NB4 (cell line): ENCODE data around the gene SEMA3E.

Experiments used
- DNase-seq: peaks from one replicate; pipeline ENCODE4 v3.0.0; 2010; ENCODE audit warnings: low read depth
- H3K4me3 ChIP-seq: one replicate; pipeline ENCODE4 v1.5.1; 2011; ENCODE audit warnings: mild to moderate bottlenecking, low read depth, low read length, moderate library complexity
- MYC ChIP-seq: IDR thresholded peaks from 2 replicates; pipeline ENCODE4 v1.6.1; 2011; ENCODE audit warnings: low read depth, low read length
- POLR2A ChIP-seq: IDR thresholded peaks from 2 replicates; pipeline ENCODE4 v1.6.1; 2011; ENCODE audit warnings: mild to moderate bottlenecking; ENCODE audit not compliant: insufficient read length; ENCODE audit errors: extremely low read depth
- TF ChIP-seq, protein P1 (sequence below): IDR thresholded peaks from one replicate; pipeline ENCODE4 v1.5.1; 2012; ENCODE audit warnings: low read depth, low read length
- TF ChIP-seq, protein P2 (sequence below): IDR thresholded peaks from 2 replicates; pipeline ENCODE4 v1.6.1; 2011; ENCODE audit warnings: low read depth, low read length

SEMA3E gene

DNA sequence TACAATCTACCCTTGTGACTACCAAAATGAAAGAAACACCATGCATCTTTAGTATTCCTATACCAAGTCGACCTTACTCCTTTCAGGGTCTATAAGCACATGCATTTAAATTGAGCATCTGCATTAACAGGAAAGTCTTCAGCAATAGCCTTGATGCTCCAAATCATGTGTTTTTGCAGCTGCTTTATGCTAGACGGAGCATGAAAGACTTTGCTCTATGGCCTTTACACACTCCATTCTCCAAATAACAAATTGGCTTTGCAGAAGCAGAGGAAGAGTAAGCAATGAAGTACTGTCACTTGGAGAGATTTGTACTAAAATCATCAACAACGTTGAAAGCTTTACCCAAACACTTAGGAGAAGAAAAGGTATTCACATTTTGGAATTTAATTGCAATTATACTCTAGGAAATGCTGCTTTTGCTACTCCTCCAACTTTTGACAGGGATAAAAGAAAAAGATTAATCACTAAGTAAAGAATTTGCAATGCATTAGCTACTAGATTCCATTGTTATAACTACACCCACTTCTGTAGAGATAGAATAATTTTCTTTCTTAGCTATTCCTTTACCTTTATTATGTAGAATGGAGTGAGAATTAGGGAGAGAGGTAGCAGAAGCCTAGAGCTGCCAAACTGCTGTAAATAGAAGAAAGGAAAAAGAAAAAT, 131.8 kb downstream of the SEMA3E start:
- DNase-seq = no peak
- no peak overlapping the region for H3K4me3 ChIP-seq
- TF ChIP-seq, protein P1, sequence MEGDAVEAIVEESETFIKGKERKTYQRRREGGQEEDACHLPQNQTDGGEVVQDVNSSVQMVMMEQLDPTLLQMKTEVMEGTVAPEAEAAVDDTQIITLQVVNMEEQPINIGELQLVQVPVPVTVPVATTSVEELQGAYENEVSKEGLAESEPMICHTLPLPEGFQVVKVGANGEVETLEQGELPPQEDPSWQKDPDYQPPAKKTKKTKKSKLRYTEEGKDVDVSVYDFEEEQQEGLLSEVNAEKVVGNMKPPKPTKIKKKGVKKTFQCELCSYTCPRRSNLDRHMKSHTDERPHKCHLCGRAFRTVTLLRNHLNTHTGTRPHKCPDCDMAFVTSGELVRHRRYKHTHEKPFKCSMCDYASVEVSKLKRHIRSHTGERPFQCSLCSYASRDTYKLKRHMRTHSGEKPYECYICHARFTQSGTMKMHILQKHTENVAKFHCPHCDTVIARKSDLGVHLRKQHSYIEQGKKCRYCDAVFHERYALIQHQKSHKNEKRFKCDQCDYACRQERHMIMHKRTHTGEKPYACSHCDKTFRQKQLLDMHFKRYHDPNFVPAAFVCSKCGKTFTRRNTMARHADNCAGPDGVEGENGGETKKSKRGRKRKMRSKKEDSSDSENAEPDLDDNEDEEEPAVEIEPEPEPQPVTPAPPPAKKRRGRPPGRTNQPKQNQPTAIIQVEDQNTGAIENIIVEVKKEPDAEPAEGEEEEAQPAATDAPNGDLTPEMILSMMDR = no peak
- TF ChIP-seq, protein P2, sequence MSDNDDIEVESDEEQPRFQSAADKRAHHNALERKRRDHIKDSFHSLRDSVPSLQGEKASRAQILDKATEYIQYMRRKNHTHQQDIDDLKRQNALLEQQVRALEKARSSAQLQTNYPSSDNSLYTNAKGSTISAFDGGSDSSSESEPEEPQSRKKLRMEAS = no peak
- TF ChIP-seq MYC = no peak
- TF ChIP-seq POLR2A = no peak

DNA sequence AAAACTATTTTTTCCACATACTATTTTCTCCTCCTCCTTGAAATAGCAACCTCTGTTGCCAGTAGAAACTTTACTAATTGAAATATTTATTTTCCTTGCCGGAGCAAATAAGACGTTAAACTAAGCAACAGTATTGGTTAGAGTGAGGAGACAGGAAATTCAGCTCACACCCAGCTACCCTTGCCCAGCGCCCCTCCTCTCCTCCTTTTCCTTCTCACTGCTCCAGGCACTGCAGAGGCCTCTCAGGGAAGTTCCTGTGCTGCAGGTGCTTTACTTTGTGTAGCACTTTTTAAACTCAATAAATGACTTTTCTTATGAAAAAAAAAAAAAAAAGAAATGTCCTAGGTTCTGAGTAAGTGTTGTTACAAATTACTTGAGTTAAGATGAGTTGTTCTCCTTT, 134.0 kb downstream of the SEMA3E start:
- no peak overlapping the region for H3K4me3 ChIP-seq
- TF ChIP-seq, protein P1 = no peak
- TF ChIP-seq, protein P2 = no peak
- TF ChIP-seq MYC (no peak), POLR2A (no peak)
- DNase-seq = no peak

DNA sequence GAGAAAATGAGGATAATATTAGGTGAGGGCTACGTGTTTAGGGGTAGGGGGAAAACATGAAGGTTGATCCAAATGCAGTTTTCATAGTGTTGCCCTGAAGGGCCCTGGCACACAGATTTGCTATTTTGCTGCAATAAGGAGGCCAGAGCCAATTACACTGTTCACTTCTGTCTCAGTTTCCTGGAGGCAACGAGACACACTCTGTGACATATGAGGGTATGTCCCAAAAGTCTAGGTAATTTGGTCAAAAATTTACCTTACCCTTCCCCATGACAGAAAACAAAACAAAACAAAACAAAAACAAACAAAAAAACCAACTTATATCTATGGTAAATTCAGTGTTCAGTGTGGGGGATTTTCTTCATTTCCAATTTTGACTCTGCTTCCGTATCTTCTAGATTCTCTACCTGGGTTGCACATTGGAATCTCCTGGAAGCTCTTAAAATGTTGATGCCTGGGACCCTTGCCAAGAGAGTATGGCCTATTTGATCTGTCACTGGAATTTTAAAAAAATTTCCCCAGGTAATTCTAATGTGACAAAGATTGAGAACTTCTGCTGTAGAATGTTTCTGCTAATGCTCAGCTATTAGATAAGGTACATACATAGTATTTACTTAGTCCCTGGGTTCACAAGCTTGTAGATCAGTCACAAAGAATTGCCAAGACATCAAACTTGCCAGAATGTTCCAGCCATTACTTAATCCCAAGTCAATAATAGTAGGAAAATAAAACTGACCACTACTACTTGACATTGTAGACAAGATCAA, 139.5 kb downstream of the SEMA3E start:
- no peak overlapping the region for H3K4me3 ChIP-seq
- TF ChIP-seq, protein P1 = no peak
- TF ChIP-seq POLR2A = no peak
- TF ChIP-seq, protein P2 = no peak
- TF ChIP-seq MYC = no peak
- DNase-seq = no peak

DNA sequence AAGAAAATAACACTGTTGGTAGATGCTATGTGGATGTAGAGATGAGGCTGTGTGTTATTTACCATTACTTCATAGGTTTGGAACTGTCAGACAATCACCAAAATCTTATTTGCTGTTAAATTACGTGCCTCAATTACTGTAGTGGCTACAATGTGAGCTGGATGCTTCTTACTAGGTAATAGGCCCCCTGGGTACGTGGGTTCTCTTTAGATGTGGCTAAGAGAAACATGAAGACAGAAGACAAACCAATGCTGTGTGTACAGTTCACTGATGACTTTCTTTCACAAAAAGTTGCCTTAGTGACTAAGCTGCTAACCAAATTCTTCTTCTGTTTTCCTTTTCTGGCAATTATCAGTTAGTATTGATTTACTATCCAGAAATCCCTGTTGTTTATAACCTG, 144.6 kb downstream of the SEMA3E start:
- TF ChIP-seq POLR2A (no peak), MYC (no peak)
- TF ChIP-seq, protein P1 = no peak
- TF ChIP-seq, protein P2 = no peak
- DNase-seq = no peak
- no peak overlapping the region for H3K4me3 ChIP-seq

DNA sequence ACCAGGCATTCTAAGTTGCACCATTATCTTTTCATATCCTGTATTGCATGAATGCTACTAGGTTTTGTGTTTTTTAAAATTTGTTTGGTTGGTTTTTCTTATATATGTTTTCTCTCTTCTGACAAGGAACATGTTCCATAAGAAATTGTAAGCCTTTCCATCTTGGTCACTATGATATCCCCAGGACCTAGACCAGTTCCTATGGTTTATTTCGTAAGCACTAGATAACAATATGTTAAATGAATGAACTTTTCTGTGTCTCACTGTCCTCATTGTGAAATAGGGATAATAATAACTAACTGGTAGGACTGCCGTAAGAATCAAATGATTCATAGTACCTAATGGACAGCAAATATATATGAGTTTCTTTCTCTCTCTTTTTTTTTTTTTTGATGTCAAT, 146.3 kb downstream of the SEMA3E start:
- no peak for DNase-seq
- no peak overlapping the region for H3K4me3 ChIP-seq
- TF ChIP-seq, protein P2 = no peak
- TF ChIP-seq POLR2A = no peak
- TF ChIP-seq, protein P1 = no peak
- no peak for TF ChIP-seq MYC
